ENCODE results near the gene RPL12. TPM values are rescaled to one million over a fixed set of nuclear protein-coding genes. Genes with fewer than 3 reads are reported as not detected.

The RPL12 gene
- total RNA-seq, 1 donor from 2014 or later = 2,572 TPM

DNA sequence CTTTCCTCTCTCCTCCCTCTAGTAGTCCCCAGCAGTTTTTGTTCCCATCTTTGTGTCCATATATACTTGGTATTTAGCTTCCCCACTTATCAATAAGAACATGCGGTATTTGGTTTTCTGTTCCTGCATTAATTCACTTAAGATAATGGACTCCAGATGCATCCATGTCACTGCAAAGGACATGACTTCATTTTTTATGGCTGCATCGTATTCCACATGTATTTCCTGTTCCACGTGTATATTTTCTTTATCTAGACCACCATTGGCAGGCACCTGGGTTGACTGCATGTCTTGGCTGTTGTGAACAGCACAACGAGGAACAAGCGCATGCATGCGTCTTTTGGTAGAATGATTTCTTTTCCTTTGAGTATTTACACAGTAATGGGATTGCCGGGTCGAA, 20.8 kb downstream of the RPL12 start:
- Histone ChIP-seq H3K9me3 (no peaks in the 10 kb centered on the region), H3K4me1 (peaks cover 13% of the 10 kb centered on the region), H3K36me3 (peaks cover 0 to 45% of the 10 kb centered on the region in 2 donors), H3K4me3 (no peak overlapping the region), H3K27me3 (no peaks in the 10 kb centered on the region), H3K27ac (no peak overlapping the region)
- no peak for DNase-seq (ENCODE audit: extremely low spot score in 2 of 2)
- TF ChIP-seq POLR2AphosphoS5 (IDR thresholded peaks at IDR 0.05; ENCODE audit: insufficient read depth in 1 of 2, low read depth in 1 of 2) = no peak
- TF ChIP-seq POLR2A (IDR thresholded peaks at IDR 0.05) = no peak
- TF ChIP-seq, protein P1, sequence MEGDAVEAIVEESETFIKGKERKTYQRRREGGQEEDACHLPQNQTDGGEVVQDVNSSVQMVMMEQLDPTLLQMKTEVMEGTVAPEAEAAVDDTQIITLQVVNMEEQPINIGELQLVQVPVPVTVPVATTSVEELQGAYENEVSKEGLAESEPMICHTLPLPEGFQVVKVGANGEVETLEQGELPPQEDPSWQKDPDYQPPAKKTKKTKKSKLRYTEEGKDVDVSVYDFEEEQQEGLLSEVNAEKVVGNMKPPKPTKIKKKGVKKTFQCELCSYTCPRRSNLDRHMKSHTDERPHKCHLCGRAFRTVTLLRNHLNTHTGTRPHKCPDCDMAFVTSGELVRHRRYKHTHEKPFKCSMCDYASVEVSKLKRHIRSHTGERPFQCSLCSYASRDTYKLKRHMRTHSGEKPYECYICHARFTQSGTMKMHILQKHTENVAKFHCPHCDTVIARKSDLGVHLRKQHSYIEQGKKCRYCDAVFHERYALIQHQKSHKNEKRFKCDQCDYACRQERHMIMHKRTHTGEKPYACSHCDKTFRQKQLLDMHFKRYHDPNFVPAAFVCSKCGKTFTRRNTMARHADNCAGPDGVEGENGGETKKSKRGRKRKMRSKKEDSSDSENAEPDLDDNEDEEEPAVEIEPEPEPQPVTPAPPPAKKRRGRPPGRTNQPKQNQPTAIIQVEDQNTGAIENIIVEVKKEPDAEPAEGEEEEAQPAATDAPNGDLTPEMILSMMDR (IDR thresholded peaks at IDR 0.05) = no peak
- intact Hi-C loops (cut with DNase I) = no loop called here

DNA sequence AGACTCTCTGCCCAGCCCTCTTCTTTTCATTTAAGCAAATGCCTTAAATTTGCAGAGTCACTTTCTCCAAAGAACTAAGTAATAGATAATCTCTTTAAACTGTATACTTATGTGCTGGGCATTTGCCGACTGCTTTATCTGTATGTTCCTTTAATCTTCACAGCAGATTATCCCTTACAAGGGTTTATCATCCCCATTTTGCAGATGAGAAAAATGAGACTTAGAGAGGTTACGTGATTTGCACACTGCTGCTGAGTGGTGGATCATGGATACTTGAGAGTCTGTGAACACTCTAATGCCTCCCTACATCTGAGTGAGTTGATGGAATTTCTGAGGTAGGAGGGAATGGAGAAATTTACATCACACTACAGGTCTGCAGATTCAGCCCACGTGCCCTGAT, 22.9 kb downstream of the RPL12 start:
- no peak for DNase-seq (ENCODE audit: extremely low spot score in 2 of 2)
- H3K27ac ChIP-seq = no peak overlapping the region
- intact Hi-C loops (cut with DNase I) = no loop called here
- H3K4me3 ChIP-seq = no peak overlapping the region
- no peaks in the 10 kb centered on the region for H3K27me3 ChIP-seq
- H3K9me3 ChIP-seq = no peaks in the 10 kb centered on the region
- TF ChIP-seq, protein P1 (IDR thresholded peaks at IDR 0.05) = no peak
- TF ChIP-seq POLR2A (IDR thresholded peaks at IDR 0.05) (no peak), POLR2AphosphoS5 (IDR thresholded peaks at IDR 0.05; ENCODE audit: insufficient read depth in 1 of 2, low read depth in 1 of 2) (no peak)
- H3K4me1 ChIP-seq = peaks cover 24% of the 10 kb centered on the region
- peaks cover 0 to 24% of the 10 kb centered on the region in 2 donors for H3K36me3 ChIP-seq

DNA sequence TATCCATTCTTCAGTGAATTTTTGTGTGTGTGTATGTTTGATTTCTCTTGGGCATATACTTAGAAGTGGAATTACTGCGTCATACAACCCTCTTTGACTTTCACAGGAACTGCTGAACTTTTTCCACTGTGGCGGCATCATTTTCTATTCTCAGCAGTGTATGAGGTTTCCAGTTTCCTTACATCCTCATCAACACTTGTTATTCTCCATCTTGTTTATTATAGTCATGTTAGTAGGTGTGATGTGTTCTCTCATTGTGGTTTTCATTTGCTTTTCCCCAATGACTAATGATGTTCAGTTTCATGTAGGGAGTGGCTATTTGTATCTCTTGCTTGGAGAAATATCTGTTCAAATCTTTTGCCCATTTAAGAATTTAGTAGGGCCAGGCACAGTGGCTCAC, 24.4 kb downstream of the RPL12 start:
- Histone ChIP-seq H3K9me3 (no peaks in the 10 kb centered on the region), H3K27me3 (no peaks in the 10 kb centered on the region), H3K27ac (no peak overlapping the region), H3K4me3 (no peak overlapping the region), H3K4me1 (peaks cover 40% of the 10 kb centered on the region), H3K36me3 (peaks cover 0 to 23% of the 10 kb centered on the region in 2 donors)
- no peak for DNase-seq (ENCODE audit: extremely low spot score in 2 of 2)
- TF ChIP-seq POLR2AphosphoS5 (IDR thresholded peaks at IDR 0.05; ENCODE audit: insufficient read depth in 1 of 2, low read depth in 1 of 2) (no peak), POLR2A (IDR thresholded peaks at IDR 0.05) (no peak)
- TF ChIP-seq, protein P1 (IDR thresholded peaks at IDR 0.05) = no peak
- intact Hi-C loops (cut with DNase I) = no loop called here

DNA sequence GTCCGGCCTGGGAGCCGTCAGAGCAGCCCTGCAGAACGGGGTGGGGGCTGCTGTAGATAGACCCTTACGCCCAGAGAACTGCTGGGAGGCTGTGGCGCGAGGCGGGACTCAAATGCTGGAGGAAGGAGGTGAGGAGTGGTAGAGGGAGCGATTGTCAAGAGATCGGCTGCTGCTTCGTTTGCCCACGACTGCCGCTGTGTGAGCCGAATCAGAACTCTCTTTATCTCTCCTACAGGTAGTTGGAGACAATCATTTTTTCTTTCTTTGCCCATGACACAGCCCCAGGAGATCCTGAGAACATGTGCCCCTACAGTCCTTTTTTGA, 26.6 kb downstream of the RPL12 start:
- no peak for DNase-seq (ENCODE audit: extremely low spot score in 2 of 2)
- peaks cover 0 to 12% of the 10 kb centered on the region in 2 donors for H3K36me3 ChIP-seq
- H3K4me1 ChIP-seq = peaks cover 43% of the 10 kb centered on the region
- TF ChIP-seq POLR2AphosphoS5 (IDR thresholded peaks at IDR 0.05; ENCODE audit: insufficient read depth in 1 of 2, low read depth in 1 of 2) (no peak), POLR2A (IDR thresholded peaks at IDR 0.05) (no peak)
- TF ChIP-seq, protein P1 (IDR thresholded peaks at IDR 0.05) = no peak
- no peaks in the 10 kb centered on the region for H3K27me3 ChIP-seq
- H3K4me3 ChIP-seq = peak overlapping the region; percentile 74 to 76
- H3K9me3 ChIP-seq = no peaks in the 10 kb centered on the region
- intact Hi-C loops (cut with DNase I) = no loop called here
- H3K27ac ChIP-seq = peak overlapping the region; percentile 68

DNA sequence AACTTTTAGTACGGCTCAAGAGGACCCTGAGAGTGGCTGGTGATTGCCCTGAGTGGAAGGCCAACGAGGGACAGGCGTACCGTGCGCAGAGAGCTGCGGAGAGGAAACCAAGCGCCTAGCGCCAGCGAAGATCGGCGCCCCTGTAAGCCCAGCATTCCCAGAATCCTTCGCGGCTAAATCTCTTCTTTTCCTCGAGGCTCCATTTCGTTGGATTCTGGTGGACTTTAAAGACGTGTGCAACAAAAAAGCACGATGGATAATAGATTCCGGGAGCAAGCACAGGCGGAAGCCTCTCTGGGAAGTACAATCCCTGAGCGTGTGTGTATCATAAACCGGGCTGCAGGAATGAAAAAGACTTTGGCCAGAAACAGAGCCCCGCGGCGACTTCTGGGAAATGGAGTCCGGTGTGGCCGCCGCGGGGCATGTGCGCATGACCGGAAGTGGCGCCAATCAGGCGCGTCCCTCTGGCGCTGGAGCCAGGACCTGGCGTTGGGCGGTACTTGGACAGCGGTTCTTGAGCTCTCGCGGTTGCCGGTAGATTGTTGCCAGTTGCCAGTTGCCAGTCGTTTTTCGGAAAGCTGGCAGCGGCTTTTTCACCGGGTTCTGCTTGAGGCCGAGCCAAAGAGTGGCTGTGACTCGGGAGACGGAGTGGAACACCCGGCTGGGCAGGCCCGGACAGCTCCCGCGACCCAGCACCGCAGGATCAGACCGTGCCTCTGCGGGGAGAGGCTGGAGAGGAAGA, 27.1 kb downstream of the RPL12 start, which contains the start of gene ZNF79:
Gene ZNF79 (plus strand): TSS at position 449 of the 742 bp plus-strand sequence. CDS start 406 bp downstream, outside the sequence.
- peak within 1 kb of the TSS; percentile 74 to 76 for H3K4me3 ChIP-seq
- DNase-seq (ENCODE audit: extremely low spot score in 2 of 2) = peak in 1 of 2 donors; percentile 93
- peaks cover 0 to 7% of the 10 kb centered on the region in 2 donors for H3K36me3 ChIP-seq
- TF ChIP-seq POLR2AphosphoS5 (IDR thresholded peaks at IDR 0.05; ENCODE audit: insufficient read depth in 1 of 2, low read depth in 1 of 2) (peak; percentile 92 to 98), POLR2A (IDR thresholded peaks at IDR 0.05) (peak in 1 of 2 donors; percentile 12)
- TF ChIP-seq, protein P1 (IDR thresholded peaks at IDR 0.05) = no peak
- peak within 1 kb of the TSS; percentile 68 for H3K27ac ChIP-seq
- no peaks in the 10 kb centered on the region for H3K27me3 ChIP-seq
- intact Hi-C loops (cut with DNase I) = no loop called here
- H3K4me1 ChIP-seq = peaks cover 43% of the 10 kb centered on the region
- no peaks in the 10 kb centered on the region for H3K9me3 ChIP-seq
